WTC11 (cell line): ENCODE results near the gene PAQR6. TPM values are rescaled to one million over a fixed set of nuclear protein-coding genes. Genes with fewer than 3 reads are reported as not detected.
A peak's percentile ranks its signal among the peaks of the same experiment; 100 is the strongest.

ENCODE experiments used
- ATAC-seq: fragments of 200-7000 bp; cut with Tn5 transposase; 2 replicates; pipeline ENCODE4 v1.10.0; 2021; ENCODE audit warnings: mild to moderate bottlenecking, moderate library complexity
- CTCF ChIA-PET: fragments of 300-600 bp; sonication (Branson Sonifier 250); formaldehyde crosslinking; loops from one replicate; lab custom pipeline; 2021; ENCODE audit warnings: antibody characterized with exemption; lab: Charles Lee
- POLR2A ChIA-PET: fragments of 350-600 bp; sonication (Branson Sonifier 250); formaldehyde crosslinking; loops from one replicate; lab custom pipeline; 2021; ENCODE audit warnings: antibody characterized with exemption; lab: Charles Lee
- DNase-seq: peaks from one replicate; pipeline ENCODE4 v3.0.0; 2021; ENCODE audit warnings: low spot score
- H3K27ac Mint-ChIP-seq: 2 replicates; pipeline ENCODE4 v1.8.0; 2021; ENCODE audit warnings: mixed read lengths
- H3K27me3 Mint-ChIP-seq: 2 replicates; pipeline ENCODE4 v1.8.0; 2021; ENCODE audit warnings: low read depth, mild to moderate bottlenecking, moderate library complexity, mixed read lengths
- H3K36me3 Mint-ChIP-seq: 2 replicates; pipeline ENCODE4 v1.8.0; 2021; ENCODE audit warnings: mixed read lengths
- H3K4me1 Mint-ChIP-seq: 2 replicates; pipeline ENCODE4 v1.8.0; 2022; ENCODE audit warnings: mixed read lengths
- H3K4me3 Mint-ChIP-seq: 2 replicates; pipeline ENCODE4 v1.8.0; 2021; ENCODE audit warnings: mild to moderate bottlenecking, moderate library complexity, mixed read lengths
- H3K9me3 Mint-ChIP-seq: 2 replicates; pipeline ENCODE4 v1.8.0; 2021; ENCODE audit warnings: mixed read lengths
- CREM ChIP-seq: sonication (generic); formaldehyde crosslinking; IDR thresholded peaks from 2 replicates; pipeline ENCODE4 v1.8.1; 2022; ENCODE audit warnings: mild to moderate bottlenecking, missing genetic modification reagents, moderate library complexity
- FOXP1 ChIP-seq: sonication (generic); formaldehyde crosslinking; IDR thresholded peaks from 2 replicates; pipeline ENCODE4 v1.8.0; 2022; ENCODE audit warnings: missing genetic modification reagents, mild to moderate bottlenecking, moderate library complexity, borderline replicate concordance
- NFE2L1 ChIP-seq: sonication (generic); formaldehyde crosslinking; IDR thresholded peaks from 2 replicates; pipeline ENCODE4 v1.8.1; 2023; ENCODE audit warnings: missing genetic modification reagents
- NR1H2 ChIP-seq: sonication (generic); formaldehyde crosslinking; IDR thresholded peaks from 2 replicates; pipeline ENCODE4 v1.9.0; 2021; ENCODE audit warnings: mild to moderate bottlenecking, moderate library complexity, missing genetic modification reagents
- OVOL2 ChIP-seq: fragments of 250-450 bp; sonication (Bioruptor Pico); IDR thresholded peaks from 2 replicates; pipeline ENCODE4 v1.9.0; 2021; ENCODE audit warnings: mild to moderate bottlenecking, borderline replicate concordance
- TP53 ChIP-seq: sonication (generic); formaldehyde crosslinking; IDR thresholded peaks from 2 replicates; pipeline ENCODE4 v1.8.1; 2023; ENCODE audit warnings: mild to moderate bottlenecking, missing genetic modification reagents
- ZNF219 ChIP-seq: sonication (generic); formaldehyde crosslinking; IDR thresholded peaks from 2 replicates; pipeline ENCODE4 v1.8.0; 2023; ENCODE audit warnings: missing genetic modification reagents, mild to moderate bottlenecking, borderline replicate concordance
- total RNA-seq: library from RNA; stranded (reverse); gene quantifications from 3 replicates; pipeline ENCODE4 v1.2.3, GENCODE V29; 2021
- TF ChIP-seq, protein P1 (sequence below): sonication (generic); formaldehyde crosslinking; IDR thresholded peaks from 2 replicates; pipeline ENCODE4 v1.8.1; 2023; ENCODE audit warnings: mild to moderate bottlenecking, missing genetic modification reagents, moderate library complexity
- TF ChIP-seq, protein P2 (sequence below): sonication (generic); formaldehyde crosslinking; IDR thresholded peaks from 2 replicates; pipeline ENCODE4 v1.8.0; 2022; ENCODE audit warnings: mild to moderate bottlenecking, missing genetic modification reagents
- TF ChIP-seq, protein P3 (sequence below): fragments of 250-450 bp; sonication (Bioruptor Pico); IDR thresholded peaks from 2 replicates; pipeline ENCODE4 v1.8.0; 2021; ENCODE audit warnings: mild to moderate bottlenecking
- TF ChIP-seq, protein P4 (sequence below): sonication (generic); formaldehyde crosslinking; IDR thresholded peaks from 2 replicates; pipeline ENCODE4 v1.8.0; 2022; ENCODE audit warnings: mild to moderate bottlenecking, missing genetic modification reagents
- TF ChIP-seq, protein P5 (sequence below): sonication (generic); formaldehyde crosslinking; conservative IDR thresholded peaks from 2 replicates; pipeline ENCODE4 v1.8.1; 2022; ENCODE audit warnings: mild to moderate bottlenecking, missing genetic modification reagents
- TF ChIP-seq, protein P6 (sequence below): sonication (generic); formaldehyde crosslinking; IDR thresholded peaks from 2 replicates; pipeline ENCODE4 v1.8.0; 2022; ENCODE audit warnings: mild to moderate bottlenecking, missing genetic modification reagents
- TF ChIP-seq, protein P7 (sequence below): sonication (generic); formaldehyde crosslinking; IDR thresholded peaks from 2 replicates; pipeline ENCODE4 v1.8.1; 2022; ENCODE audit warnings: missing genetic modification reagents, borderline replicate concordance
- TF ChIP-seq, protein P8 (sequence below): fragments of 250-450 bp; sonication (Bioruptor Pico); IDR thresholded peaks from 2 replicates; pipeline ENCODE4 v1.9.0; 2021; ENCODE audit warnings: mild to moderate bottlenecking
- TF ChIP-seq, protein P9 (sequence below): fragments of 250-450 bp; sonication (Bioruptor Pico); IDR thresholded peaks from 2 replicates; pipeline ENCODE4 v1.9.0; 2021; ENCODE audit warnings: mild to moderate bottlenecking, borderline replicate concordance
- TF ChIP-seq, protein P10 (sequence below): sonication (generic); formaldehyde crosslinking; IDR thresholded peaks from 2 replicates; pipeline ENCODE4 v1.8.1; 2023; ENCODE audit warnings: mild to moderate bottlenecking, missing genetic modification reagents, moderate library complexity

PAQR6 gene
- total RNA-seq, 1 experiment from 2014 or later, result 5.9 TPM

DNA sequence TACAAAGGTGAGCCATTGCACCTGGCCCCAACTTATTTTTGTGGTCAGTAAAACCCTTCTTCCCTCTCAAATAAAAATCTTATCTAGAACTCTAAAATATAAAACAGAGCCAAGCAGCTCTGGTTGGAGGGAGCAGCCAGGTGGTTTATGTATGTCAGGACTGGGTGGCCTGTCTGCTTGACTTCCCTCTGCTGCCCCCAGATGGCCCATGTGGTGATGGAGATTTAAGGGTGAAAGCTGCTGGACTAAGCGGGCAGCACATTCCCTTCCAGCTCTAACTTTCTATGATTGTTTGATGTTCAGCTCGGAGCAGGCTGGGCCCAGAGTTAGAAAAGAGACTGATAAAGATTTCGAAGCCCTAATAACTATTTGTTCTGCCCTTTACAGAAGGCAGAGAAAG is 11.9 kb upstream of the PAQR6 start:
- Mint-ChIP-seq H3K27me3 (no peaks in the 10 kb centered on the region), H3K4me3 (no peak overlapping the region), H3K4me1 (no peaks in the 10 kb centered on the region), H3K27ac (no peak overlapping the region)
- no peak for DNase-seq
- peak; percentile 52 for ATAC-seq
- CTCF ChIA-PET, result interaction anchor here (0.5 to 1.8 kb wide), 13 partner anchors 9 to 122 kb away, joined by 3 to 9 read pairs (median 4); partner anchors contain the start of genes PAQR6 and PMF1
- TF ChIP-seq, protein P1, sequence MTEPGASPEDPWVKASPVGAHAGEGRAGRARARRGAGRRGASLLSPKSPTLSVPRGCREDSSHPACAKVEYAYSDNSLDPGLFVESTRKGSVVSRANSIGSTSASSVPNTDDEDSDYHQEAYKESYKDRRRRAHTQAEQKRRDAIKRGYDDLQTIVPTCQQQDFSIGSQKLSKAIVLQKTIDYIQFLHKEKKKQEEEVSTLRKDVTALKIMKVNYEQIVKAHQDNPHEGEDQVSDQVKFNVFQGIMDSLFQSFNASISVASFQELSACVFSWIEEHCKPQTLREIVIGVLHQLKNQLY (CRISPR knock-in tag), result no peak
- TF ChIP-seq FOXP1 (CRISPR knock-in tag), result no peak
- TF ChIP-seq, all 79 proteins: peak for 0
- no peaks in the 10 kb centered on the region for H3K9me3 Mint-ChIP-seq
- peaks cover 74% of the 10 kb centered on the region for H3K36me3 Mint-ChIP-seq
- POLR2A ChIA-PET, result no interaction called here

DNA sequence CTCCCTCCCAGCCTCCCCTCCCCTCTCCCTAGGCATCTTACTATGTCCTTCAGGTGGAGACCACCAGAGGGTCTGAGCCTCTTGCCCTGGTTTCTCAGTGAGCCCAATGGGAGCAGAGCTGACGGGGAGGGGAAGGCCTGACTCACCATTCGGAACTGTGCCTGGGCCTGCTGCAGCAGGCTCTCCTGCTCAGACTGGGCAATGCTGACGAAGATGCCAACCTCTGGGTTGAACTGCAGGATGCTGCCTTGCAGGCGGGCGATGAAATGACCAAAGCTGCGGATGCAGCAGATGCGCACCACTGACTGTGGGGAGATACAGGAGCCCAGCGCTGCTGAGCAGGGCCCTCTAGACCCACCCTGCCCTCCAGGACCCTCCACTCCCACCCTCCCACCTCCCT is 11.0 kb upstream of the PAQR6 start:
- no peaks in the 10 kb centered on the region for H3K27me3 Mint-ChIP-seq
- ChIA-PET CTCF (interaction anchor here (0.6 to 1.8 kb wide), 4 partner anchors 10 to 92 kb away, joined by 3 to 9 read pairs (median 6); partner anchors contain the start of gene PAQR6), POLR2A (no interaction called here)
- DNase-seq (no peak), ATAC-seq (no peak)
- no peaks in the 10 kb centered on the region for H3K4me1 Mint-ChIP-seq
- H3K27ac Mint-ChIP-seq, result no peak overlapping the region
- peaks cover 73% of the 10 kb centered on the region for H3K36me3 Mint-ChIP-seq
- H3K4me3 Mint-ChIP-seq, result no peak overlapping the region
- no peaks in the 10 kb centered on the region for H3K9me3 Mint-ChIP-seq
- TF ChIP-seq, protein P2, sequence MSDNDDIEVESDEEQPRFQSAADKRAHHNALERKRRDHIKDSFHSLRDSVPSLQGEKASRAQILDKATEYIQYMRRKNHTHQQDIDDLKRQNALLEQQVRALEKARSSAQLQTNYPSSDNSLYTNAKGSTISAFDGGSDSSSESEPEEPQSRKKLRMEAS (CRISPR knock-in tag), result no peak
- TF ChIP-seq NR1H2 (CRISPR knock-in tag) (no peak), ZNF219 (no peak), OVOL2 (CRISPR knock-in tag) (no peak), TP53 (CRISPR knock-in tag) (no peak), NFE2L1 (CRISPR knock-in tag) (no peak), CREM (CRISPR knock-in tag) (no peak)
- TF ChIP-seq, protein P3, sequence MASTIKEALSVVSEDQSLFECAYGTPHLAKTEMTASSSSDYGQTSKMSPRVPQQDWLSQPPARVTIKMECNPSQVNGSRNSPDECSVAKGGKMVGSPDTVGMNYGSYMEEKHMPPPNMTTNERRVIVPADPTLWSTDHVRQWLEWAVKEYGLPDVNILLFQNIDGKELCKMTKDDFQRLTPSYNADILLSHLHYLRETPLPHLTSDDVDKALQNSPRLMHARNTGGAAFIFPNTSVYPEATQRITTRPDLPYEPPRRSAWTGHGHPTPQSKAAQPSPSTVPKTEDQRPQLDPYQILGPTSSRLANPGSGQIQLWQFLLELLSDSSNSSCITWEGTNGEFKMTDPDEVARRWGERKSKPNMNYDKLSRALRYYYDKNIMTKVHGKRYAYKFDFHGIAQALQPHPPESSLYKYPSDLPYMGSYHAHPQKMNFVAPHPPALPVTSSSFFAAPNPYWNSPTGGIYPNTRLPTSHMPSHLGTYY (CRISPR knock-in tag), result no peak
- TF ChIP-seq, protein P4, sequence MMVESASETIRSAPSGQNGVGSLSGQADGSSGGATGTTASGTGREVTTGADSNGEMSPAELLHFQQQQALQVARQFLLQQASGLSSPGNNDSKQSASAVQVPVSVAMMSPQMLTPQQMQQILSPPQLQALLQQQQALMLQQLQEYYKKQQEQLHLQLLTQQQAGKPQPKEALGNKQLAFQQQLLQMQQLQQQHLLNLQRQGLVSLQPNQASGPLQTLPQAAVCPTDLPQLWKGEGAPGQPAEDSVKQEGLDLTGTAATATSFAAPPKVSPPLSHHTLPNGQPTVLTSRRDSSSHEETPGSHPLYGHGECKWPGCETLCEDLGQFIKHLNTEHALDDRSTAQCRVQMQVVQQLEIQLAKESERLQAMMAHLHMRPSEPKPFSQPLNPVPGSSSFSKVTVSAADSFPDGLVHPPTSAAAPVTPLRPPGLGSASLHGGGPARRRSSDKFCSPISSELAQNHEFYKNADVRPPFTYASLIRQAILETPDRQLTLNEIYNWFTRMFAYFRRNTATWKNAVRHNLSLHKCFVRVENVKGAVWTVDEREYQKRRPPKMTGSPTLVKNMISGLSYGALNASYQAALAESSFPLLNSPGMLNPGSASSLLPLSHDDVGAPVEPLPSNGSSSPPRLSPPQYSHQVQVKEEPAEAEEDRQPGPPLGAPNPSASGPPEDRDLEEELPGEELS (CRISPR knock-in tag), result no peak
- TF ChIP-seq, protein P5, sequence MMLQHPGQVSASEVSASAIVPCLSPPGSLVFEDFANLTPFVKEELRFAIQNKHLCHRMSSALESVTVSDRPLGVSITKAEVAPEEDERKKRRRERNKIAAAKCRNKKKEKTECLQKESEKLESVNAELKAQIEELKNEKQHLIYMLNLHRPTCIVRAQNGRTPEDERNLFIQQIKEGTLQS, result no peak
- TF ChIP-seq, protein P6, sequence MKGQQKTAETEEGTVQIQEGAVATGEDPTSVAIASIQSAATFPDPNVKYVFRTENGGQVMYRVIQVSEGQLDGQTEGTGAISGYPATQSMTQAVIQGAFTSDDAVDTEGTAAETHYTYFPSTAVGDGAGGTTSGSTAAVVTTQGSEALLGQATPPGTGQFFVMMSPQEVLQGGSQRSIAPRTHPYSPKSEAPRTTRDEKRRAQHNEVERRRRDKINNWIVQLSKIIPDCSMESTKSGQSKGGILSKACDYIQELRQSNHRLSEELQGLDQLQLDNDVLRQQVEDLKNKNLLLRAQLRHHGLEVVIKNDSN (CRISPR knock-in tag), result no peak
- TF ChIP-seq, protein P7, sequence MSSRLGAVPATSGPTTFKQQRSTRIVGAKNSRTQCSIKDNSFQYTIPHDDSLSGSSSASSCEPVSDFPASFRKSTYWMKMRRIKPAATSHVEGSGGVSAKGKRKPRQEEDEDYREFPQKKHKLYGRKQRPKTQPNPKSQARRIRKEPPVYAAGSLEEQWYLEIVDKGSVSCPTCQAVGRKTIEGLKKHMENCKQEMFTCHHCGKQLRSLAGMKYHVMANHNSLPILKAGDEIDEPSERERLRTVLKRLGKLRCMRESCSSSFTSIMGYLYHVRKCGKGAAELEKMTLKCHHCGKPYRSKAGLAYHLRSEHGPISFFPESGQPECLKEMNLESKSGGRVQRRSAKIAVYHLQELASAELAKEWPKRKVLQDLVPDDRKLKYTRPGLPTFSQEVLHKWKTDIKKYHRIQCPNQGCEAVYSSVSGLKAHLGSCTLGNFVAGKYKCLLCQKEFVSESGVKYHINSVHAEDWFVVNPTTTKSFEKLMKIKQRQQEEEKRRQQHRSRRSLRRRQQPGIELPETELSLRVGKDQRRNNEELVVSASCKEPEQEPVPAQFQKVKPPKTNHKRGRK, result no peak
- TF ChIP-seq, protein P8, sequence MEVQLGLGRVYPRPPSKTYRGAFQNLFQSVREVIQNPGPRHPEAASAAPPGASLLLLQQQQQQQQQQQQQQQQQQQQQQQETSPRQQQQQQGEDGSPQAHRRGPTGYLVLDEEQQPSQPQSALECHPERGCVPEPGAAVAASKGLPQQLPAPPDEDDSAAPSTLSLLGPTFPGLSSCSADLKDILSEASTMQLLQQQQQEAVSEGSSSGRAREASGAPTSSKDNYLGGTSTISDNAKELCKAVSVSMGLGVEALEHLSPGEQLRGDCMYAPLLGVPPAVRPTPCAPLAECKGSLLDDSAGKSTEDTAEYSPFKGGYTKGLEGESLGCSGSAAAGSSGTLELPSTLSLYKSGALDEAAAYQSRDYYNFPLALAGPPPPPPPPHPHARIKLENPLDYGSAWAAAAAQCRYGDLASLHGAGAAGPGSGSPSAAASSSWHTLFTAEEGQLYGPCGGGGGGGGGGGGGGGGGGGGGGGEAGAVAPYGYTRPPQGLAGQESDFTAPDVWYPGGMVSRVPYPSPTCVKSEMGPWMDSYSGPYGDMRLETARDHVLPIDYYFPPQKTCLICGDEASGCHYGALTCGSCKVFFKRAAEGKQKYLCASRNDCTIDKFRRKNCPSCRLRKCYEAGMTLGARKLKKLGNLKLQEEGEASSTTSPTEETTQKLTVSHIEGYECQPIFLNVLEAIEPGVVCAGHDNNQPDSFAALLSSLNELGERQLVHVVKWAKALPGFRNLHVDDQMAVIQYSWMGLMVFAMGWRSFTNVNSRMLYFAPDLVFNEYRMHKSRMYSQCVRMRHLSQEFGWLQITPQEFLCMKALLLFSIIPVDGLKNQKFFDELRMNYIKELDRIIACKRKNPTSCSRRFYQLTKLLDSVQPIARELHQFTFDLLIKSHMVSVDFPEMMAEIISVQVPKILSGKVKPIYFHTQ (CRISPR knock-in tag), result no peak
- TF ChIP-seq, protein P9, sequence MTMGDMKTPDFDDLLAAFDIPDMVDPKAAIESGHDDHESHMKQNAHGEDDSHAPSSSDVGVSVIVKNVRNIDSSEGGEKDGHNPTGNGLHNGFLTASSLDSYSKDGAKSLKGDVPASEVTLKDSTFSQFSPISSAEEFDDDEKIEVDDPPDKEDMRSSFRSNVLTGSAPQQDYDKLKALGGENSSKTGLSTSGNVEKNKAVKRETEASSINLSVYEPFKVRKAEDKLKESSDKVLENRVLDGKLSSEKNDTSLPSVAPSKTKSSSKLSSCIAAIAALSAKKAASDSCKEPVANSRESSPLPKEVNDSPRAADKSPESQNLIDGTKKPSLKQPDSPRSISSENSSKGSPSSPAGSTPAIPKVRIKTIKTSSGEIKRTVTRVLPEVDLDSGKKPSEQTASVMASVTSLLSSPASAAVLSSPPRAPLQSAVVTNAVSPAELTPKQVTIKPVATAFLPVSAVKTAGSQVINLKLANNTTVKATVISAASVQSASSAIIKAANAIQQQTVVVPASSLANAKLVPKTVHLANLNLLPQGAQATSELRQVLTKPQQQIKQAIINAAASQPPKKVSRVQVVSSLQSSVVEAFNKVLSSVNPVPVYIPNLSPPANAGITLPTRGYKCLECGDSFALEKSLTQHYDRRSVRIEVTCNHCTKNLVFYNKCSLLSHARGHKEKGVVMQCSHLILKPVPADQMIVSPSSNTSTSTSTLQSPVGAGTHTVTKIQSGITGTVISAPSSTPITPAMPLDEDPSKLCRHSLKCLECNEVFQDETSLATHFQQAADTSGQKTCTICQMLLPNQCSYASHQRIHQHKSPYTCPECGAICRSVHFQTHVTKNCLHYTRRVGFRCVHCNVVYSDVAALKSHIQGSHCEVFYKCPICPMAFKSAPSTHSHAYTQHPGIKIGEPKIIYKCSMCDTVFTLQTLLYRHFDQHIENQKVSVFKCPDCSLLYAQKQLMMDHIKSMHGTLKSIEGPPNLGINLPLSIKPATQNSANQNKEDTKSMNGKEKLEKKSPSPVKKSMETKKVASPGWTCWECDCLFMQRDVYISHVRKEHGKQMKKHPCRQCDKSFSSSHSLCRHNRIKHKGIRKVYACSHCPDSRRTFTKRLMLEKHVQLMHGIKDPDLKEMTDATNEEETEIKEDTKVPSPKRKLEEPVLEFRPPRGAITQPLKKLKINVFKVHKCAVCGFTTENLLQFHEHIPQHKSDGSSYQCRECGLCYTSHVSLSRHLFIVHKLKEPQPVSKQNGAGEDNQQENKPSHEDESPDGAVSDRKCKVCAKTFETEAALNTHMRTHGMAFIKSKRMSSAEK, result no peak
- TF ChIP-seq, protein P10, sequence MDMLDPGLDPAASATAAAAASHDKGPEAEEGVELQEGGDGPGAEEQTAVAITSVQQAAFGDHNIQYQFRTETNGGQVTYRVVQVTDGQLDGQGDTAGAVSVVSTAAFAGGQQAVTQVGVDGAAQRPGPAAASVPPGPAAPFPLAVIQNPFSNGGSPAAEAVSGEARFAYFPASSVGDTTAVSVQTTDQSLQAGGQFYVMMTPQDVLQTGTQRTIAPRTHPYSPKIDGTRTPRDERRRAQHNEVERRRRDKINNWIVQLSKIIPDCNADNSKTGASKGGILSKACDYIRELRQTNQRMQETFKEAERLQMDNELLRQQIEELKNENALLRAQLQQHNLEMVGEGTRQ (CRISPR knock-in tag), result no peak
